Keratinocyte (primary cell): Measurements from ENCODE around the gene GARS1. TPM values are rescaled to one million over a fixed set of nuclear protein-coding genes. Genes with fewer than 3 reads are reported as not detected.
A peak's percentile ranks its signal among the peaks of the same experiment; 100 is the strongest.

ENCODE experiments used
- DNase-seq: peaks from one replicate; pipeline ENCODE4 v3.0.0-alpha.2; 2011; ENCODE audit warnings: low read depth, missing footprints, low spot score
- FAIRE-seq: peaks from 2 replicates; lab custom pipeline; 2011; peaks lifted over from hg19 to GRCh38; lab: Jason Lieb, UNC
- H2AFZ ChIP-seq: 2 replicates; pipeline ENCODE4 v1.6.0; 2012; ENCODE audit warnings: low read length, control low read depth, inconsistent platforms; ENCODE audit not compliant: control insufficient read depth
- H3K27ac ChIP-seq: 2 replicates; pipeline ENCODE4 v1.5.1; 2011; ENCODE audit warnings: low read length; ENCODE audit not compliant: control insufficient read depth, insufficient read depth
- H3K27me3 ChIP-seq: 3 replicates; pipeline ENCODE4 v1.6.0; 2011; ENCODE audit warnings: low read length; ENCODE audit not compliant: control insufficient read depth, insufficient read depth; ENCODE audit errors: extremely low read depth
- H3K36me3 ChIP-seq, 2 experiments: 2 replicates in 1 of 2; 3 replicates in 1 of 2; pipeline ENCODE4 v1.5.1; 2011; ENCODE audit warnings: low read length in 2 of 2, mild to moderate bottlenecking in 1 of 2; ENCODE audit not compliant: control insufficient read depth in 2 of 2, insufficient read depth in 2 of 2; ENCODE audit errors: extremely low read depth in 1 of 2
- H3K4me1 ChIP-seq: 3 replicates; pipeline ENCODE4 v1.5.1; 2011; ENCODE audit warnings: low read length; ENCODE audit not compliant: control insufficient read depth, insufficient read depth; ENCODE audit errors: extremely low read depth
- H3K4me2 ChIP-seq: 3 replicates; pipeline ENCODE4 v1.6.0; 2011; ENCODE audit warnings: low read depth, low read length; ENCODE audit not compliant: control insufficient read depth, insufficient read depth; ENCODE audit errors: extremely low read depth
- H3K4me3 ChIP-seq, 3 experiments: fragments of 200-600 bp in 1 of 3; sonication (generic) in 1 of 3; 2 replicates in 2 of 3; 3 replicates in 1 of 3; pipeline ENCODE4 v1.5.1; 2011 to 2016; ENCODE audit warnings: low read length in 3 of 3, mild to moderate bottlenecking in 3 of 3, control low read depth in 2 of 3, inconsistent platforms in 1 of 3, low read depth in 1 of 3, mixed read lengths in 1 of 3, mixed run types in 1 of 3, moderate library complexity in 1 of 3; ENCODE audit not compliant: control insufficient read depth in 2 of 3, insufficient read depth in 2 of 3; ENCODE audit errors: extremely low read depth in 1 of 3
- H3K79me2 ChIP-seq: 2 replicates; pipeline ENCODE4 v1.6.0; 2012; ENCODE audit warnings: low read length; ENCODE audit not compliant: control insufficient read depth, insufficient read depth
- H3K9ac ChIP-seq: 3 replicates; pipeline ENCODE4 v1.6.0; 2011; ENCODE audit warnings: low read length; ENCODE audit not compliant: control insufficient read depth, insufficient read depth; ENCODE audit errors: extremely low read depth
- H3K9me1 ChIP-seq: 3 replicates; pipeline ENCODE4 v1.6.0; 2011; ENCODE audit warnings: low read length; ENCODE audit not compliant: control insufficient read depth, insufficient read depth; ENCODE audit errors: extremely low read depth
- H3K9me3 ChIP-seq: 2 replicates; pipeline ENCODE4 v1.5.1; 2012; ENCODE audit warnings: low read depth, low read length; ENCODE audit not compliant: control insufficient read depth
- H4K20me1 ChIP-seq: 3 replicates; pipeline ENCODE4 v1.6.0; 2011; ENCODE audit warnings: low read length; ENCODE audit not compliant: control insufficient read depth, insufficient read depth; ENCODE audit errors: extremely low read depth
- EZH2 ChIP-seq: IDR thresholded peaks from one replicate; pipeline ENCODE4 v1.6.1; 2012; ENCODE audit warnings: inconsistent platforms, mild to moderate bottlenecking, low read length, moderate library complexity
- dilution Hi-C: fragments of 300-500 bp; cut with MboI; formaldehyde crosslinking; loops from one replicate; pipeline ENCODE4 v1.7.0; 2020; ENCODE audit warnings: low sequenced_read_pairs; ENCODE audit not compliant: extremely low pct_ligation_motif_present
- polyA plus RNA-seq, 5 experiments: library from polyadenylated mRNA; depleted of rRNA in 3 of 5; stranded (reverse) in 3 of 5; stranded (forward) in 1 of 5; unstranded in 1 of 5; fragments of >200 nt; gene quantifications; 1 replicate in 1 of 5; 2 replicates in 3 of 5; 3 replicates in 1 of 5; pipeline versions ENCODE4 v1.2.1 to v1.2.3, GENCODE V29; 2011 to 2012; ENCODE audit warnings: missing spikeins in 2 of 5, low read depth in 1 of 5, low replicate concordance in 1 of 5
- TF ChIP-seq, protein P1 (sequence below), 3 experiments: IDR thresholded peaks in 1 of 3; conservative IDR thresholded peaks in 1 of 3; optimal IDR thresholded peaks in 1 of 3; 2 replicates in 2 of 3; 3 replicates in 1 of 3; pipeline versions ENCODE3 to v1.5.1; 2011; ENCODE audit warnings: low read length in 3 of 3, mild to moderate bottlenecking in 3 of 3, moderate library complexity in 2 of 3, control low read depth in 1 of 3, inconsistent platforms in 1 of 3; ENCODE audit not compliant: insufficient read depth in 2 of 3; ENCODE audit errors: extremely low read depth in 1 of 3

Gene GARS1
- polyA plus RNA-seq, 1 donor (not counting 4 experiments of a cell fraction or from before 2014, with no cell fraction given) = 411 TPM

DNA sequence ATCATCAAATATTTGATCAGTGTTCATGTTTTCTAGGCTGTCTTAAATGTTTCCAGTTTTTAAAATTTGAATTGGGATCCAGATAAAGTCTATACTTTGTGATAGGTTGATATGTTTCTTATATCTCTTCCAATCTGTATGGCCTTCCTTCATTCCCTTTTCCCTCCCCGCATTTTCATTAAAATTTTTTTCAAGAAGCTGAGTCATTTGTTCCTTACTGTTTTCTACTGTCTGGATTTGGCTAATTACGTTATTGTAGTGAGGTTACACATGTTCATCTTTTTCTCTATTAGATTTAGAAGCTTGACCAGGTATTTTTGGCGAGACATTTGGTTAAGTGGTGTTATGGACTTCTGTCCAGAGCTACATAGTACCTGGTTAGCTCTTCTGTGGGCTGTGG is 11.2 kb downstream of the GARS1 start:
- Histone ChIP-seq H2AFZ (no peak overlapping the region), H3K79me2 (peaks cover 43% of the 10 kb centered on the region), H4K20me1 (peaks cover 11% of the 10 kb centered on the region), H3K9ac (no peak overlapping the region), H3K27ac (no peak overlapping the region), H3K9me3 (no peaks in the 10 kb centered on the region), H3K9me1 (no peaks in the 10 kb centered on the region), H3K36me3 (peaks cover 13 to 47% of the 10 kb centered on the region in 2 experiments), H3K4me3 (no peak overlapping the region), H3K4me1 (no peaks in the 10 kb centered on the region), H3K27me3 (no peaks in the 10 kb centered on the region), H3K4me2 (no peak overlapping the region)
- dilution Hi-C loops = no loop called here
- TF ChIP-seq, protein P1, sequence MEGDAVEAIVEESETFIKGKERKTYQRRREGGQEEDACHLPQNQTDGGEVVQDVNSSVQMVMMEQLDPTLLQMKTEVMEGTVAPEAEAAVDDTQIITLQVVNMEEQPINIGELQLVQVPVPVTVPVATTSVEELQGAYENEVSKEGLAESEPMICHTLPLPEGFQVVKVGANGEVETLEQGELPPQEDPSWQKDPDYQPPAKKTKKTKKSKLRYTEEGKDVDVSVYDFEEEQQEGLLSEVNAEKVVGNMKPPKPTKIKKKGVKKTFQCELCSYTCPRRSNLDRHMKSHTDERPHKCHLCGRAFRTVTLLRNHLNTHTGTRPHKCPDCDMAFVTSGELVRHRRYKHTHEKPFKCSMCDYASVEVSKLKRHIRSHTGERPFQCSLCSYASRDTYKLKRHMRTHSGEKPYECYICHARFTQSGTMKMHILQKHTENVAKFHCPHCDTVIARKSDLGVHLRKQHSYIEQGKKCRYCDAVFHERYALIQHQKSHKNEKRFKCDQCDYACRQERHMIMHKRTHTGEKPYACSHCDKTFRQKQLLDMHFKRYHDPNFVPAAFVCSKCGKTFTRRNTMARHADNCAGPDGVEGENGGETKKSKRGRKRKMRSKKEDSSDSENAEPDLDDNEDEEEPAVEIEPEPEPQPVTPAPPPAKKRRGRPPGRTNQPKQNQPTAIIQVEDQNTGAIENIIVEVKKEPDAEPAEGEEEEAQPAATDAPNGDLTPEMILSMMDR (optimal IDR thresholded peaks at IDR 0.05 in 1 of 3, IDR thresholded peaks at IDR 0.05 in 1 of 3, conservative IDR thresholded peaks at IDR 0.05 in 1 of 3; ENCODE audit: extremely low read depth in 1 of 3, insufficient read depth in 2 of 3, low read length in 3 of 3) = no peak
- no peak for TF ChIP-seq EZH2
- DNase-seq = no peak
- FAIRE-seq = no peak

DNA sequence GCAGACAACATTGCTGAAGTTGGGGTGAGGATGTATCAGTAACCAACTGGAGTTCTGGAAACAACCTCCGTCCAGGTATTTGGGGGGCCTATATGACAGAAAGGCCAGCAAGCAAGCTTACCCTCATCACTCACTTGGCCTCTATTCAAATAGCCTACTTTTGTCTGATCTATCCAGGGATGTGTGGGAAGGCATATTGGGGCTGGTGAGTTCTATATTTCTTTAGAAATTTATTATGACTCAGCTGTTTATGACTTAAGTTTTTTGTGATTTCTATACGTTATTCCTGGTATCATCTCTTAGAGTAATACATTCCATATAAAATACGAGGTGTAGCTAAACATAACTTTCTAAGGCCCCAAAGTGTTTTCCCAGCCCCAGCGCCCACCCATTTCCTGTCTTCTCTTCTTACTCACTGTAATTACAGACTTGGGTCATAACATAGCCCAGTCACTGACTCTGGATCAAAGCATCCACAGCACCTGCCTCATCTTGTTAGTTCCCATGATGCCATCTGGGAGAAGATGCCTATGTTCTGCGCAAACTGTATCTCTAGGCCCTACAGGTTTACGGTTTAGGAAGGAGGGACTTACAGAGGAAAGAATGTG is 18.1 kb downstream of the GARS1 start:
- Histone ChIP-seq H4K20me1 (peaks cover 13% of the 10 kb centered on the region), H3K36me3 (peaks cover 17 to 58% of the 10 kb centered on the region in 2 experiments), H3K79me2 (peaks cover 45% of the 10 kb centered on the region), H3K9me1 (no peaks in the 10 kb centered on the region), H3K9me3 (no peaks in the 10 kb centered on the region), H3K9ac (no peak overlapping the region), H3K27ac (no peak overlapping the region), H3K27me3 (no peaks in the 10 kb centered on the region), H2AFZ (no peak overlapping the region), H3K4me1 (peaks cover 5% of the 10 kb centered on the region), H3K4me3 (no peak overlapping the region), H3K4me2 (no peak overlapping the region)
- peak; percentile 36 for FAIRE-seq
- DNase-seq = no peak
- TF ChIP-seq EZH2 = no peak
- TF ChIP-seq, protein P1 (optimal IDR thresholded peaks at IDR 0.05 in 1 of 3, IDR thresholded peaks at IDR 0.05 in 1 of 3, conservative IDR thresholded peaks at IDR 0.05 in 1 of 3; ENCODE audit: extremely low read depth in 1 of 3, insufficient read depth in 2 of 3, low read length in 3 of 3) = no peak
- dilution Hi-C loops = no loop called here
